Thyroid gland (tissue), 4 donors: ENCODE results near the gene TPCN1. TPM values are rescaled to one million over a fixed set of nuclear protein-coding genes. Genes with fewer than 3 reads are reported as not detected.

Source experiments
- DNase-seq, 2 donors: peaks; one replicate each; pipeline ENCODE4 v3.0.0-alpha.2; 2019
- H3K27ac ChIP-seq, 3 donors: fragments of 200-600 bp; sonication (generic); 1 replicate in 2 of 3; 2 replicates in 1 of 3; pipeline ENCODE4 v1.5.1; 2016 to 2019; ENCODE audit warnings: mild to moderate bottlenecking in 1 of 3, moderate library complexity in 1 of 3
- H3K27me3 ChIP-seq: fragments of 200-600 bp; sonication (generic); one replicate; pipeline ENCODE4 v1.5.1; 2019
- H3K36me3 ChIP-seq, 2 donors: fragments of 200-600 bp; sonication (generic); one replicate each; pipeline ENCODE4 v1.5.1; 2016 to 2019
- H3K4me1 ChIP-seq, 2 donors: fragments of 200-600 bp; sonication (generic); one replicate each; pipeline ENCODE4 v1.5.1; 2017 to 2019
- H3K4me3 ChIP-seq, 3 donors: fragments of 200-600 bp; sonication (generic); replicated peaks in 1 of 3; 1 replicate in 2 of 3; 2 replicates in 1 of 3; pipeline ENCODE4 v1.5.1; 2016; ENCODE audit warnings: mild to moderate bottlenecking in 1 of 3
- H3K9me3 ChIP-seq: fragments of 200-600 bp; sonication (generic); one replicate; pipeline ENCODE4 v1.5.1; 2017
- CTCF ChIP-seq, 6 experiments: fragments of 200-600 bp in 3 of 6; fragments of 450-650 bp in 3 of 6; sonication (generic) in 3 of 6; IDR thresholded peaks; one replicate each; pipeline ENCODE4 v1.5.1; 2016 to 2019; ENCODE audit warnings: antibody characterized with exemption in 6 of 6, mild to moderate bottlenecking in 2 of 6, inconsistent platforms in 1 of 6, moderate library complexity in 1 of 6
- POLR2A ChIP-seq, 2 donors: fragments of 450-650 bp; IDR thresholded peaks; one replicate each; pipeline ENCODE4 v1.6.1; 2017; ENCODE audit warnings: antibody characterized with exemption in 2 of 2, mild to moderate bottlenecking in 2 of 2, moderate library complexity in 1 of 2
- WGBS, 2 donors: methylation state at CpG; one replicate each; pipeline ENCODE4 v1.1.5; 2017; 5-methylcytosine and 5-hydroxymethylcytosine counted together
- intact Hi-C: fragments of 100-400 bp; cut with DNase I; formaldehyde crosslinking; loops from one replicate; pipeline ENCODE4 v1.15.1; 2023
- total RNA-seq, 4 donors: library from RNA; depleted of rRNA; stranded (reverse); fragments of >200 nt; gene quantifications; one replicate each; pipeline ENCODE4 v1.2.3, GENCODE V29; 2016

The TPCN1 gene
- total RNA-seq, 4 donors from 2014 or later: 58.3 to 135 (median 109) TPM

GRCh38 chr12:113174461-113175384 lies 46.5 kb upstream of the TPCN1 start:
- TF ChIP-seq POLR2A (IDR thresholded peaks at IDR 0.05): no peak
- TF ChIP-seq CTCF (IDR thresholded peaks at IDR 0.05): peak; percentile 93 to 100 (median 98)
- peaks cover 3 to 17% of the 10 kb centered on the region in 2 donors for H3K4me1 ChIP-seq
- H3K4me3 ChIP-seq: no peak overlapping the region
- peak; percentile 80 for DNase-seq
- no peaks in the 10 kb centered on the region for H3K9me3 ChIP-seq
- no peaks in the 10 kb centered on the region for H3K27me3 ChIP-seq
- 61 to 63% methylated on average over 15 to 26 of the region's 32 CpGs for WGBS, 2 donors
- intact Hi-C loops: loop anchor here (2.0 kb wide), 1 partner anchor 126 kb away; no protein-coding TSS in a partner anchor
- H3K27ac ChIP-seq: no peak overlapping the region
- peaks cover 62 to 74% of the 10 kb centered on the region in 2 donors for H3K36me3 ChIP-seq

- Histone ChIP-seq H3K27ac (no peak overlapping the region), H3K4me3 (no peak overlapping the region), H3K27me3 (no peaks in the 10 kb centered on the region), H3K9me3 (no peaks in the 10 kb centered on the region), H3K4me1 (peaks cover 3 to 9% of the 10 kb centered on the region in 2 donors), H3K36me3 (peaks cover 45 to 56% of the 10 kb centered on the region in 2 donors)
- TF ChIP-seq POLR2A (IDR thresholded peaks at IDR 0.05): no peak
- TF ChIP-seq CTCF (IDR thresholded peaks at IDR 0.05): no peak
- intact Hi-C loops: no loop called here
- 94 to 96% methylated on average over 4 to 9 of the region's 14 CpGs for WGBS, 2 donors
- DNase-seq: no peak
Measured at GRCh38 chr12:113179023-113179422, 42.2 kb upstream of the TPCN1 start.

GRCh38 chr12:113180333-113180732 lies 40.9 kb upstream of the TPCN1 start:
- intact Hi-C loops: no loop called here

GRCh38 chr12:113181975-113182374 lies 39.3 kb upstream of the TPCN1 start:
- TF ChIP-seq POLR2A (IDR thresholded peaks at IDR 0.05): no peak
- TF ChIP-seq CTCF (IDR thresholded peaks at IDR 0.05): no peak
- peaks cover 36 to 37% of the 10 kb centered on the region in 2 donors for H3K36me3 ChIP-seq
- H3K4me3 ChIP-seq: no peak overlapping the region
- H3K27ac ChIP-seq: no peak overlapping the region
- no peaks in the 10 kb centered on the region for H3K9me3 ChIP-seq
- WGBS, 2 donors: 84 to 92% methylated on average over 3 of the region's 3 CpGs
- H3K4me1 ChIP-seq: peaks cover 12 to 23% of the 10 kb centered on the region in 2 donors
- no peaks in the 10 kb centered on the region for H3K27me3 ChIP-seq
- intact Hi-C loops: no loop called here
- DNase-seq: no peak

More at GRCh38 chr12:113180333-113180732, 40.9 kb upstream of the TPCN1 start:
- H3K36me3 ChIP-seq: peaks cover 42 to 50% of the 10 kb centered on the region in 2 donors
- no peak for TF ChIP-seq POLR2A (IDR thresholded peaks at IDR 0.05)
- no peak for TF ChIP-seq CTCF (IDR thresholded peaks at IDR 0.05)
- H3K27ac ChIP-seq: no peak overlapping the region
- H3K4me3 ChIP-seq: no peak overlapping the region
- H3K4me1 ChIP-seq: peaks cover 7 to 14% of the 10 kb centered on the region in 2 donors
- H3K27me3 ChIP-seq: no peaks in the 10 kb centered on the region
- DNase-seq: no peak
- WGBS, 2 donors: 84 to 90% methylated on average over 4 of the region's 4 CpGs
- H3K9me3 ChIP-seq: no peaks in the 10 kb centered on the region

GRCh38 chr12:113183030-113183589 lies 38.2 kb upstream of the TPCN1 start:
- Histone ChIP-seq H3K36me3 (peaks cover 24 to 26% of the 10 kb centered on the region in 2 donors), H3K27me3 (no peaks in the 10 kb centered on the region), H3K27ac (no peak overlapping the region), H3K4me1 (peaks cover 12 to 23% of the 10 kb centered on the region in 2 donors), H3K9me3 (no peaks in the 10 kb centered on the region), H3K4me3 (no peak overlapping the region)
- intact Hi-C loops: no loop called here
- DNase-seq: no peak
- 97 to 98% methylated on average over 11 of the region's 11 CpGs for WGBS, 2 donors
- no peak for TF ChIP-seq POLR2A (IDR thresholded peaks at IDR 0.05)
- no peak for TF ChIP-seq CTCF (IDR thresholded peaks at IDR 0.05)
